ENCODE results near the gene STPG3.

Gene STPG3

GRCh38 chr9:137205126-137206069 lies 45.7 kb upstream of the STPG3 start, which contains the start of the genes NDOR1 and TMEM203:
TSS of gene NDOR1 (plus strand) at chr9:137205700. CDS start at chr9:137205778, 78 bp downstream.
TSS of gene TMEM203 (minus strand) at chr9:137205648. CDS start at chr9:137205414, 234 bp downstream.
- peaks cover 21% of the 10 kb centered on the region for H3K79me2 ChIP-seq (ENCODE audit: insufficient read depth, low read length)
- H3K27me3 ChIP-seq (ENCODE audit: insufficient read depth, low read length), result no peaks in the 10 kb centered on the region
- TF ChIP-seq, protein P1, sequence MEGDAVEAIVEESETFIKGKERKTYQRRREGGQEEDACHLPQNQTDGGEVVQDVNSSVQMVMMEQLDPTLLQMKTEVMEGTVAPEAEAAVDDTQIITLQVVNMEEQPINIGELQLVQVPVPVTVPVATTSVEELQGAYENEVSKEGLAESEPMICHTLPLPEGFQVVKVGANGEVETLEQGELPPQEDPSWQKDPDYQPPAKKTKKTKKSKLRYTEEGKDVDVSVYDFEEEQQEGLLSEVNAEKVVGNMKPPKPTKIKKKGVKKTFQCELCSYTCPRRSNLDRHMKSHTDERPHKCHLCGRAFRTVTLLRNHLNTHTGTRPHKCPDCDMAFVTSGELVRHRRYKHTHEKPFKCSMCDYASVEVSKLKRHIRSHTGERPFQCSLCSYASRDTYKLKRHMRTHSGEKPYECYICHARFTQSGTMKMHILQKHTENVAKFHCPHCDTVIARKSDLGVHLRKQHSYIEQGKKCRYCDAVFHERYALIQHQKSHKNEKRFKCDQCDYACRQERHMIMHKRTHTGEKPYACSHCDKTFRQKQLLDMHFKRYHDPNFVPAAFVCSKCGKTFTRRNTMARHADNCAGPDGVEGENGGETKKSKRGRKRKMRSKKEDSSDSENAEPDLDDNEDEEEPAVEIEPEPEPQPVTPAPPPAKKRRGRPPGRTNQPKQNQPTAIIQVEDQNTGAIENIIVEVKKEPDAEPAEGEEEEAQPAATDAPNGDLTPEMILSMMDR (IDR thresholded peaks at IDR 0.05; ENCODE audit: low read length), result no peak
- no peak for TF ChIP-seq EZH2 (IDR thresholded peaks at IDR 0.05; ENCODE audit: borderline replicate concordance, low read length)
- H2AFZ ChIP-seq (ENCODE audit: low read length), result no peak within 1 kb of the TSS
- peak within 1 kb of the TSS; percentile 98 for H3K4me2 ChIP-seq (ENCODE audit: low read length)
- no peaks in the 10 kb centered on the region for H3F3A ChIP-seq (ENCODE audit: insufficient read depth, low read length)
- H3K9me2 ChIP-seq (ENCODE audit: low read depth, low read length), result no peaks in the 10 kb centered on the region
- peaks cover 54% of the 10 kb centered on the region for H3K4me1 ChIP-seq (ENCODE audit: insufficient read depth, low read length, severe bottlenecking)
- H3K4me3 ChIP-seq (ENCODE audit: low read depth, low read length, poor library complexity, severe bottlenecking), result peak within 1 kb of the TSS; percentile 88
- no peaks in the 10 kb centered on the region for H4K20me1 ChIP-seq (ENCODE audit: insufficient read depth, low read length)
- H3K36me3 ChIP-seq (ENCODE audit: insufficient read depth, low read length), result peaks cover 15% of the 10 kb centered on the region
- no peaks in the 10 kb centered on the region for H3K9me3 ChIP-seq (ENCODE audit: low read length)
- H3K9ac ChIP-seq (ENCODE audit: low read length), result peak within 1 kb of the TSS; percentile 91
- H3K27ac ChIP-seq (ENCODE audit: low read depth, low read length, poor library complexity, severe bottlenecking), result peak within 1 kb of the TSS; percentile 43

GRCh38 chr9:137206602-137207001 lies 44.5 kb upstream of the STPG3 start:
- no peak for TF ChIP-seq EZH2 (IDR thresholded peaks at IDR 0.05; ENCODE audit: borderline replicate concordance, low read length)
- TF ChIP-seq, protein P1 (IDR thresholded peaks at IDR 0.05; ENCODE audit: low read length), result no peak
- Histone ChIP-seq H3K4me2 (ENCODE audit: low read length) (peak overlapping the region; percentile 98), H3K36me3 (ENCODE audit: insufficient read depth, low read length) (peaks cover 15% of the 10 kb centered on the region), H3K27ac (ENCODE audit: low read depth, low read length, poor library complexity, severe bottlenecking) (no peak overlapping the region), H3K9ac (ENCODE audit: low read length) (peak overlapping the region; percentile 91), H3K4me3 (ENCODE audit: low read depth, low read length, poor library complexity, severe bottlenecking) (peak overlapping the region; percentile 88), H3K9me2 (ENCODE audit: low read depth, low read length) (no peaks in the 10 kb centered on the region), H4K20me1 (ENCODE audit: insufficient read depth, low read length) (no peaks in the 10 kb centered on the region), H2AFZ (ENCODE audit: low read length) (no peak overlapping the region), H3K27me3 (ENCODE audit: insufficient read depth, low read length) (no peaks in the 10 kb centered on the region), H3F3A (ENCODE audit: insufficient read depth, low read length) (no peaks in the 10 kb centered on the region), H3K79me2 (ENCODE audit: insufficient read depth, low read length) (peaks cover 21% of the 10 kb centered on the region), H3K9me3 (ENCODE audit: low read length) (no peaks in the 10 kb centered on the region), H3K4me1 (ENCODE audit: insufficient read depth, low read length, severe bottlenecking) (peaks cover 49% of the 10 kb centered on the region)

GRCh38 chr9:137211532-137211931 lies 39.6 kb upstream of the STPG3 start:
- no peak overlapping the region for H3K9ac ChIP-seq (ENCODE audit: low read length)
- H3K9me2 ChIP-seq (ENCODE audit: low read depth, low read length), result no peaks in the 10 kb centered on the region
- TF ChIP-seq, protein P1 (IDR thresholded peaks at IDR 0.05; ENCODE audit: low read length), result no peak
- no peak for TF ChIP-seq EZH2 (IDR thresholded peaks at IDR 0.05; ENCODE audit: borderline replicate concordance, low read length)
- peaks cover 18% of the 10 kb centered on the region for H3K4me1 ChIP-seq (ENCODE audit: insufficient read depth, low read length, severe bottlenecking)
- H2AFZ ChIP-seq (ENCODE audit: low read length), result no peak overlapping the region
- no peak overlapping the region for H3K4me3 ChIP-seq (ENCODE audit: low read depth, low read length, poor library complexity, severe bottlenecking)
- H3K4me2 ChIP-seq (ENCODE audit: low read length), result no peak overlapping the region
- H3K79me2 ChIP-seq (ENCODE audit: insufficient read depth, low read length), result 0 out of 2 replicates have a peak, but pooled peaks cover under 1% of the 10 kb centered on the region
- peaks cover 15% of the 10 kb centered on the region for H3K36me3 ChIP-seq (ENCODE audit: insufficient read depth, low read length)
- H4K20me1 ChIP-seq (ENCODE audit: insufficient read depth, low read length), result no peaks in the 10 kb centered on the region
- H3K27me3 ChIP-seq (ENCODE audit: insufficient read depth, low read length), result no peaks in the 10 kb centered on the region
- H3K27ac ChIP-seq (ENCODE audit: low read depth, low read length, poor library complexity, severe bottlenecking), result no peak overlapping the region
- no peaks in the 10 kb centered on the region for H3F3A ChIP-seq (ENCODE audit: insufficient read depth, low read length)
- no peaks in the 10 kb centered on the region for H3K9me3 ChIP-seq (ENCODE audit: low read length)

All from OCI-LY1 (cell line).